Spleen (tissue), 11 donors: ENCODE results near the gene ROGDI. TPM values are rescaled to one million over a fixed set of nuclear protein-coding genes. Genes with fewer than 3 reads are reported as not detected.

Source experiments
- DNase-seq: peaks from one replicate; pipeline ENCODE4 v3.0.0-alpha.2; 2020
- H3K27ac ChIP-seq, 8 donors: fragments of 200-600 bp; sonication (generic) in 7 of 8; 1 replicate in 4 of 8; 2 replicates in 4 of 8; pipeline versions ENCODE4 v1.5.0 to v1.8.0; 2016 to 2021; ENCODE audit warnings: inconsistent platforms in 4 of 8, mild to moderate bottlenecking in 4 of 8, moderate library complexity in 1 of 8
- H3K27me3 ChIP-seq, 7 donors: fragments of 200-600 bp; sonication (generic) in 6 of 7; replicated peaks in 1 of 7; 1 replicate in 4 of 7; 2 replicates in 3 of 7; pipeline versions ENCODE4 v1.5.0 to v1.8.0; 2016 to 2021; ENCODE audit warnings: inconsistent platforms in 3 of 7, mild to moderate bottlenecking in 1 of 7
- H3K36me3 ChIP-seq, 6 donors: fragments of 200-600 bp; sonication (generic) in 5 of 6; 1 replicate in 4 of 6; 2 replicates in 2 of 6; pipeline versions ENCODE4 v1.5.0 to v1.8.0; 2016 to 2021; ENCODE audit warnings: inconsistent platforms in 2 of 6
- H3K4me1 ChIP-seq, 6 donors: fragments of 200-600 bp; sonication (generic) in 5 of 6; 1 replicate in 3 of 6; 2 replicates in 3 of 6; pipeline versions ENCODE4 v1.5.0 to v1.8.0; 2016 to 2021; ENCODE audit warnings: inconsistent platforms in 3 of 6
- H3K4me3 ChIP-seq, 8 donors: fragments of 200-600 bp; sonication (generic) in 7 of 8; 1 replicate in 4 of 8; 2 replicates in 4 of 8; pipeline versions ENCODE4 v1.5.0 to v1.8.0; 2016 to 2021; ENCODE audit warnings: inconsistent platforms in 4 of 8, mild to moderate bottlenecking in 4 of 8, moderate library complexity in 2 of 8
- H3K9me3 ChIP-seq, 8 donors: fragments of 200-600 bp; sonication (generic) in 7 of 8; 1 replicate in 4 of 8; 2 replicates in 4 of 8; pipeline versions ENCODE4 v1.5.0 to v1.8.0; 2016 to 2021; ENCODE audit warnings: inconsistent platforms in 4 of 8
- POLR2A ChIP-seq, 3 donors: fragments of 450-650 bp; IDR thresholded peaks; one replicate each; pipeline ENCODE4 v1.5.1; 2017; ENCODE audit warnings: antibody characterized with exemption in 3 of 3, mild to moderate bottlenecking in 1 of 3
- POLR2AphosphoS5 ChIP-seq, 3 donors: sonication (generic); formaldehyde crosslinking; IDR thresholded peaks; one replicate each; pipeline ENCODE4 v1.5.1; 2017; ENCODE audit warnings: antibody characterized with exemption in 3 of 3
- WGBS, 5 donors: extraction: QIAGEN DNeasy Blood & Tissue Kit in 3 of 5; methylation state at CpG; one replicate each; pipeline versions ENCODE4 v1.1.5 to v1.1.7; 2013 to 2018; 5-methylcytosine and 5-hydroxymethylcytosine counted together
- intact Hi-C: fragments of 100-400 bp; cut with DNase I; formaldehyde crosslinking; loops from one replicate; pipeline ENCODE4 v1.15.0; 2023; ENCODE audit warnings: low total_unique reads
- polyA plus RNA-seq, 3 donors: library from polyadenylated mRNA; stranded (reverse); fragments of 200-250 nt; gene quantifications; one replicate each; pipeline ENCODE4 v1.2.1, GENCODE V29; 2013
- total RNA-seq, 7 donors: library from RNA; depleted of rRNA in 3 of 7; stranded (reverse); fragments of >200 nt in 3 of 7; fragmentation: NEBNext Ultra II Directional in 4 of 7; extraction: Animal tissue kit (Norgen Biotek cat#: 25700) in 4 of 7; gene quantifications; one replicate each; pipeline versions ENCODE4 v1.1.0 to v1.2.1, GENCODE V29; 2016 to 2021
- TF ChIP-seq, protein P1 (sequence below), 11 experiments: fragments of 200-600 bp in 7 of 11; fragments of 450-650 bp in 4 of 11; sonication (generic) in 4 of 11; IDR thresholded peaks in 8 of 11; conservative IDR thresholded peaks in 3 of 11; 1 replicate in 7 of 11; 2 replicates in 4 of 11; pipeline versions ENCODE4 v1.4.0 to v1.8.0; 2016 to 2021; ENCODE audit warnings: antibody characterized with exemption in 11 of 11, inconsistent platforms in 4 of 11, mild to moderate bottlenecking in 1 of 11
- donor health status: healthy with polysubstance abuse.
- donor health status: DM: no; HTN: no; CAD: no; lungs with moderate emphysema.
- donor health status: DM: no; HTN: no; CAD: no.
- donor health status: Bipolar disorder and iron deficiency.
- donor health status: healthy.
- donor health status: DM: no; HTN: no; CAD: no.
- donor health status: DM: yes; HTN: yes; CAD: no.

Gene ROGDI
- total and polyA plus RNA-seq, 10 donors: 24.6 to 47.5 (median 31.9) TPM

DNA sequence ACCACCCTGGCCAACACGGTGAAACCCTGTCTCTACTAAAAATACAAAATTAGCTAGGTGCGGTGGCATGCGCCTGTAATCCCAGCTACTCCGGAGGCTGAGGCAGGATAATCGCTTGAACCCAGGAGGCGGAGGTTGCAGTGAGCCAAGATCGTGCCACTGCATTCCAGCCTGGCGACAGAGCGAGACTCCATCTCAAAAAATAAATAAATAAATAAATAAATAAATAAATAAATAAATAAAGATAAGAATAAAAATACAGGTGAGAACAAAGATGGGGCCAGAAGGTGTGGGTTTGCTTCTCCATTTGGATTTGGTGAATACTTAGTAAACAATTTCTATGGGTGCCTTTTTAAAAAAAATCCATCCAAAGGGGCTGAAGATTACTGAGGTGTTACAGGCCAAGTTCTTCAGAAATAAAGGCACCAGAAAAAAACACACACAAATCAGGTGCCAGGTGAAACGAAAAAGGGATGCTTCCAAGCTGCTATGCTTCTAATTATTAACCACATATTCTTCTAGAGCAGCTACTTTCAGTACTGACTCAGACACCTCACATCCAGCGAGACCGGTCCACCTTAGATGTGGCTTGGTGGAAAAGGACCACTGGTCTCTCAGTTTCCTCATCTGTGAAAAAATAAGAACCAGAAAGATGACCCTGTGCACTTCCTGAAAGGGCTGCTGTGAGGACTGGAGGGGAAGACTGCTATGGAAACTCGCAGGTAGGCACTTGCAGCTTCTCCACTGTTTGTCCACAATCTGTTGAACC lies 35.5 kb upstream of the ROGDI start:
- Histone ChIP-seq H3K36me3 (peaks cover 2 to 100% (median 67%) of the 10 kb centered on the region in 6 donors), H3K9me3 (no peaks in the 10 kb centered on the region)

DNA sequence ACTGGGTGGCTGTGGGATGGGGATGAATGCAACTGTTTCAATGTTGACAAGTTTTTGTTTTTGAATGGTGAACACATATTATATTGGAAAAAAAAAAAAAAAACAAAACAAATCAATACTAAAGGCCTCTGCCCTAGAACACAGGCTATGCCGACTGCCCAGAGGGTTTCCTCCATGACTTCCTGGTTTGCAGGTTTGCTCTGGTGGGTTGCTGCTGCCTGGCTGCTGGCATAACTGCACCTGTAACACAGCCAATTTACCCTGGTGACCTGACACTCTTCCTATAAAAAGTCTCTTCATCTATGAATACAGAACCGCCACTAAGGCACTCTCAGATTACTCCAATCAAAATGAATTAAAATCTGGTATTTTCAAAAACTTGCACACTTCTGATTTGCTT lies 34.3 kb upstream of the ROGDI start:
- Histone ChIP-seq H3K27ac (no peak overlapping the region), H3K9me3 (no peaks in the 10 kb centered on the region), H3K4me1 (peaks cover 0 to 35% (median 19%) of the 10 kb centered on the region in 6 donors), H3K36me3 (peaks cover 4 to 100% (median 66%) of the 10 kb centered on the region in 6 donors), H3K4me3 (no peak overlapping the region), H3K27me3 (no peaks in the 10 kb centered on the region)
- 88 to 98% (median 92%) methylated on average over 2 of the region's 2 CpGs for WGBS, 5 donors
- TF ChIP-seq POLR2AphosphoS5 (IDR thresholded peaks at IDR 0.05) (no peak), POLR2A (IDR thresholded peaks at IDR 0.05) (no peak)
- TF ChIP-seq, protein P1, sequence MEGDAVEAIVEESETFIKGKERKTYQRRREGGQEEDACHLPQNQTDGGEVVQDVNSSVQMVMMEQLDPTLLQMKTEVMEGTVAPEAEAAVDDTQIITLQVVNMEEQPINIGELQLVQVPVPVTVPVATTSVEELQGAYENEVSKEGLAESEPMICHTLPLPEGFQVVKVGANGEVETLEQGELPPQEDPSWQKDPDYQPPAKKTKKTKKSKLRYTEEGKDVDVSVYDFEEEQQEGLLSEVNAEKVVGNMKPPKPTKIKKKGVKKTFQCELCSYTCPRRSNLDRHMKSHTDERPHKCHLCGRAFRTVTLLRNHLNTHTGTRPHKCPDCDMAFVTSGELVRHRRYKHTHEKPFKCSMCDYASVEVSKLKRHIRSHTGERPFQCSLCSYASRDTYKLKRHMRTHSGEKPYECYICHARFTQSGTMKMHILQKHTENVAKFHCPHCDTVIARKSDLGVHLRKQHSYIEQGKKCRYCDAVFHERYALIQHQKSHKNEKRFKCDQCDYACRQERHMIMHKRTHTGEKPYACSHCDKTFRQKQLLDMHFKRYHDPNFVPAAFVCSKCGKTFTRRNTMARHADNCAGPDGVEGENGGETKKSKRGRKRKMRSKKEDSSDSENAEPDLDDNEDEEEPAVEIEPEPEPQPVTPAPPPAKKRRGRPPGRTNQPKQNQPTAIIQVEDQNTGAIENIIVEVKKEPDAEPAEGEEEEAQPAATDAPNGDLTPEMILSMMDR (IDR thresholded peaks at IDR 0.05 in 8 of 11, conservative IDR thresholded peaks at IDR 0.05 in 3 of 11): no peak
- no peak for DNase-seq
- intact Hi-C loops: no loop called here

More for the DNA sequence above, 35.5 kb upstream of the ROGDI start:
- Histone ChIP-seq H3K27me3 (no peaks in the 10 kb centered on the region), H3K4me1 (peaks cover 0 to 25% (median 13%) of the 10 kb centered on the region in 6 donors), H3K4me3 (no peak overlapping the region), H3K27ac (no peak overlapping the region)
- intact Hi-C loops: no loop called here
- no peak for DNase-seq
- WGBS, 5 donors: 85 to 95% (median 91%) methylated on average over 13 of the region's 13 CpGs
- TF ChIP-seq POLR2AphosphoS5 (IDR thresholded peaks at IDR 0.05) (no peak), POLR2A (IDR thresholded peaks at IDR 0.05) (no peak)
- TF ChIP-seq, protein P1 (IDR thresholded peaks at IDR 0.05 in 8 of 11, conservative IDR thresholded peaks at IDR 0.05 in 3 of 11): no peak

DNA sequence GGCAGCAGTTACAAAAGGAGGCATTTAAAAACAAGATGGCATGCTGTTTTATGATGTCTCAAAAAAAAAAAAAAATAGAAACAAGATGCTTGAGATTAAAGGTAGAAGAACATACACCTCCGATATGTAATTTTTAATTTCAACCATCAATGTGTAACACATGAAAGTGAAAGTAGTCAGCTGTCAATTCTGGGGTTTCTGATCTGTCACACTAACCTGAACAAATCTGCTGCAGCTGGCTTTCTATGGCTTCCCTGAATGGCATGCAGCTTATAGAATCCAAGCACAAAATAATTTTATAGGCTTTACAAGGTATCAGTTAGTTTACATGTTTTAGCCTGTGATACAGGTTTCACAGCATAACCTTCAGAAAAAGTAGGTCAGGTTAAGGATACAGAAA lies 31.2 kb upstream of the ROGDI start:
- Histone ChIP-seq H3K4me1 (peaks cover 0 to 30% (median 19%) of the 10 kb centered on the region in 6 donors), H3K4me3 (no peak overlapping the region), H3K27ac (no peak overlapping the region), H3K9me3 (no peaks in the 10 kb centered on the region), H3K27me3 (no peaks in the 10 kb centered on the region), H3K36me3 (peaks cover 8 to 100% (median 67%) of the 10 kb centered on the region in 6 donors)
- intact Hi-C loops: no loop called here
- TF ChIP-seq, protein P1 (IDR thresholded peaks at IDR 0.05 in 8 of 11, conservative IDR thresholded peaks at IDR 0.05 in 3 of 11): no peak
- TF ChIP-seq POLR2A (IDR thresholded peaks at IDR 0.05): no peak
- no peak for DNase-seq
- 73 to 92% (median 85%) methylated on average over 1 of the region's 1 CpG for WGBS, 5 donors

DNA sequence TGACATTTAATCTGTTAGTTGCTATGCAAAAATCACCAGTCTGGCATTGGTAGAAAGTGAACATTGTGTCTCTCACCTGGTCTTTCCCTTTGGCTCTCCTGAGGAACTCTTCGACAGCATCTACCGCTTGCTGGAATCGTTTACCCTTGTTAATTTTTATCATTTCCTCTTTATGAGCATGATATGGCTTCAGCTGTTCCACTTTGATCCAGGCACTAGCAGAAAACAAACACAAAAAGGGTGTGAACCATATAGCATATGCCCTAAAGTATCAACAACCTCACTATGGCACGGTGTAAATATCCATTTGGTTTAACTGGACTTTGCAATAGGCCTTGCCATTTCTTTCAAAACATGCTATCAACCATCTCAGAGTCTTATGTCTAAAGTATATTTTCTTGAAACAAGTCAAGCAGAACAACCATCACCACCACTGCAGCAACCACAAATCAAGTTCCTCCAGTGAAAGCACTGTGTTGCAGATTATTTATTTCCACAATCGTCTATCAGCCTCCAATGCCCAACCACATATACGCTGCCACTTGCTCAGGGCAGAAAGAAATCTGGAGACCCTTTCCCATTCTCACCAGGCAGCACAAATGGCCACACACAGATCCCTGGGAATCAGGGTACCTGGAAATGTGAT lies 30.4 kb upstream of the ROGDI start:
- Histone ChIP-seq H3K36me3 (peaks cover 8 to 100% (median 68%) of the 10 kb centered on the region in 6 donors), H3K27me3 (no peaks in the 10 kb centered on the region), H3K4me3 (no peak overlapping the region), H3K9me3 (no peaks in the 10 kb centered on the region), H3K27ac (no peak overlapping the region), H3K4me1 (peaks cover 0 to 30% (median 19%) of the 10 kb centered on the region in 6 donors)
- 77 to 82% (median 78%) methylated on average over 6 of the region's 6 CpGs for WGBS, 5 donors
- intact Hi-C loops: no loop called here
- no peak for DNase-seq
- TF ChIP-seq POLR2AphosphoS5 (IDR thresholded peaks at IDR 0.05) (no peak), POLR2A (IDR thresholded peaks at IDR 0.05) (no peak)
- TF ChIP-seq, protein P1 (IDR thresholded peaks at IDR 0.05 in 8 of 11, conservative IDR thresholded peaks at IDR 0.05 in 3 of 11): no peak
